Astrocyte (in vitro differentiated cells and primary cell): Measurements from ENCODE around the gene NGFR. TPM values are rescaled to one million over a fixed set of nuclear protein-coding genes. Genes with fewer than 3 reads are reported as not detected.
"Not testable (repeated sequence)": the region's sequence is repeated elsewhere in the genome, so short reads cannot be mapped to it uniquely, and the experiment has no call there.

Experiments used
- DNase-seq: peaks from one replicate; pipeline ENCODE4 v3.0.0-alpha.2; 2010; ENCODE audit warnings: low read depth
- FAIRE-seq: peaks from 2 replicates; lab custom pipeline; 2011; peaks lifted over from hg19 to GRCh38; lab: Jason Lieb, UNC
- H2AFZ ChIP-seq: 2 replicates; pipeline ENCODE4 v1.6.0; 2012; ENCODE audit warnings: low read depth, low read length, inconsistent platforms
- H3K27ac ChIP-seq: 2 replicates; pipeline ENCODE4 v1.5.1; 2011; ENCODE audit warnings: low read depth, low read length, inconsistent platforms
- H3K27me3 ChIP-seq: 2 replicates; pipeline ENCODE4 v1.6.0; 2011; ENCODE audit warnings: low read length, inconsistent platforms; ENCODE audit not compliant: insufficient read depth
- H3K36me3 ChIP-seq: 2 replicates; pipeline ENCODE4 v1.5.1; 2011; ENCODE audit warnings: low read length, inconsistent platforms; ENCODE audit not compliant: insufficient read depth
- H3K4me1 ChIP-seq: 2 replicates; pipeline ENCODE4 v1.5.1; 2011; ENCODE audit warnings: low read length, inconsistent platforms; ENCODE audit not compliant: insufficient read depth
- H3K4me2 ChIP-seq: 2 replicates; pipeline ENCODE4 v1.6.0; 2012; ENCODE audit warnings: low read length, inconsistent platforms
- H3K4me3 ChIP-seq: 2 replicates; pipeline ENCODE4 v1.5.1; 2011; ENCODE audit warnings: low read depth, mild to moderate bottlenecking, low read length, inconsistent platforms; ENCODE audit not compliant: insufficient read depth
- H3K79me2 ChIP-seq: 2 replicates; pipeline ENCODE4 v1.6.0; 2012; ENCODE audit warnings: mild to moderate bottlenecking, low read length, inconsistent platforms; ENCODE audit not compliant: insufficient read depth
- H3K9ac ChIP-seq: 2 replicates; pipeline ENCODE4 v1.6.0; 2012; ENCODE audit warnings: mild to moderate bottlenecking, low read length, inconsistent platforms
- H3K9me3 ChIP-seq: 2 replicates; pipeline ENCODE4 v1.5.1; 2012; ENCODE audit warnings: low read depth, mild to moderate bottlenecking, low read length, inconsistent platforms; ENCODE audit not compliant: insufficient read depth
- H4K20me1 ChIP-seq: 2 replicates; pipeline ENCODE4 v1.6.0; 2012; ENCODE audit warnings: low read length, inconsistent platforms; ENCODE audit not compliant: insufficient read depth
- H3K27ac Mint-ChIP-seq: one replicate; pipeline ENCODE4 v1.8.0; 2021; ENCODE audit warnings: mild to moderate bottlenecking, mixed read lengths; ENCODE audit not compliant: unreplicated experiment
- H3K27me3 Mint-ChIP-seq: one replicate; pipeline ENCODE4 v1.8.0; 2021; ENCODE audit warnings: low read depth, mixed read lengths; ENCODE audit not compliant: unreplicated experiment
- H3K36me3 Mint-ChIP-seq: one replicate; pipeline ENCODE4 v1.8.0; 2021; ENCODE audit warnings: low read depth, mixed read lengths; ENCODE audit not compliant: unreplicated experiment
- H3K4me1 Mint-ChIP-seq: one replicate; pipeline ENCODE4 v1.8.0; 2021; ENCODE audit warnings: low read depth, mixed read lengths; ENCODE audit not compliant: unreplicated experiment
- H3K4me3 Mint-ChIP-seq: one replicate; pipeline ENCODE4 v1.8.0; 2021; ENCODE audit warnings: mild to moderate bottlenecking, moderate library complexity, mixed read lengths; ENCODE audit not compliant: unreplicated experiment
- H3K9me3 Mint-ChIP-seq: one replicate; pipeline ENCODE4 v1.8.0; 2021; ENCODE audit warnings: mild to moderate bottlenecking, mixed read lengths; ENCODE audit not compliant: unreplicated experiment
- EZH2 ChIP-seq: IDR thresholded peaks from 2 replicates; pipeline ENCODE4 v1.6.1; 2012; ENCODE audit warnings: mild to moderate bottlenecking, low read length, inconsistent platforms; ENCODE audit not compliant: insufficient read depth
- total RNA-seq: library from RNA; stranded (reverse); gene quantifications from 2 replicates; pipeline ENCODE4 v1.2.1, GENCODE V29; 2021
- TF ChIP-seq, protein P1 (sequence below): IDR thresholded peaks from 2 replicates; pipeline ENCODE4 v1.5.1; 2011; ENCODE audit warnings: low read depth, mild to moderate bottlenecking, inconsistent platforms, low read length, moderate library complexity; ENCODE audit not compliant: insufficient read depth

The NGFR gene
- total RNA-seq, 1 donor from 2014 or later: 0.64 TPM

DNA sequence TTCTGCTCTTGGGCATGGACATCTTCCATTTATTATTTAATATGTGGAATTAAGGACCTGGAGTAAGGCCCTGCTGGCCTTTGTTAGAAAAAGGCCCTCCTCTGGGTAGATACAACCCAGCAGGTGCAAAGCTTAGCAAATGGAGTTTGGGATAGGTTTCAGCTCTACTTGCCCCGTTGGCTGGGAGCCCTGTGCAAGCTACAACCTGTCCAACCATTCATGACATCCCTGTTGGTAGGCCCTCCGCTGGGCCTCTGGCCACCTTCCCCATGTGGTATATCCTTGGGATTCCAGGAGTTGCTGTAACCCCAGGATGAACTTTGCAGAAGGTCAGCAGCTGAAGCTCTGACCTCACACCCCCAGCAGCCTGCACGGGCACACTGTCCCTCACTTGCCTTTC lies 6.4 kb downstream of the NGFR start:
- Histone ChIP-seq H3K36me3 (no peaks in the 10 kb centered on the region), H3K27ac (no peak overlapping the region), H2AFZ (no peak overlapping the region), H3K9me3 (no peaks in the 10 kb centered on the region), H3K4me3 (no peak overlapping the region), H3K9ac (no peak overlapping the region), H3K27me3 (peaks cover 73% of the 10 kb centered on the region), H3K79me2 (no peaks in the 10 kb centered on the region), H3K4me1 (peaks cover 5% of the 10 kb centered on the region), H4K20me1 (peaks cover 8% of the 10 kb centered on the region), H3K4me2 (no peak overlapping the region)
- DNase-seq (no peak), FAIRE-seq (no peak)
- H3K4me1 Mint-ChIP-seq: no peaks in the 10 kb centered on the region
- H3K27ac Mint-ChIP-seq: no peak overlapping the region
- no peak overlapping the region for H3K4me3 Mint-ChIP-seq
- no peak for TF ChIP-seq EZH2
- TF ChIP-seq, protein P1, sequence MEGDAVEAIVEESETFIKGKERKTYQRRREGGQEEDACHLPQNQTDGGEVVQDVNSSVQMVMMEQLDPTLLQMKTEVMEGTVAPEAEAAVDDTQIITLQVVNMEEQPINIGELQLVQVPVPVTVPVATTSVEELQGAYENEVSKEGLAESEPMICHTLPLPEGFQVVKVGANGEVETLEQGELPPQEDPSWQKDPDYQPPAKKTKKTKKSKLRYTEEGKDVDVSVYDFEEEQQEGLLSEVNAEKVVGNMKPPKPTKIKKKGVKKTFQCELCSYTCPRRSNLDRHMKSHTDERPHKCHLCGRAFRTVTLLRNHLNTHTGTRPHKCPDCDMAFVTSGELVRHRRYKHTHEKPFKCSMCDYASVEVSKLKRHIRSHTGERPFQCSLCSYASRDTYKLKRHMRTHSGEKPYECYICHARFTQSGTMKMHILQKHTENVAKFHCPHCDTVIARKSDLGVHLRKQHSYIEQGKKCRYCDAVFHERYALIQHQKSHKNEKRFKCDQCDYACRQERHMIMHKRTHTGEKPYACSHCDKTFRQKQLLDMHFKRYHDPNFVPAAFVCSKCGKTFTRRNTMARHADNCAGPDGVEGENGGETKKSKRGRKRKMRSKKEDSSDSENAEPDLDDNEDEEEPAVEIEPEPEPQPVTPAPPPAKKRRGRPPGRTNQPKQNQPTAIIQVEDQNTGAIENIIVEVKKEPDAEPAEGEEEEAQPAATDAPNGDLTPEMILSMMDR: no peak
- H3K36me3 Mint-ChIP-seq: no peaks in the 10 kb centered on the region
- no peaks in the 10 kb centered on the region for H3K9me3 Mint-ChIP-seq
- H3K27me3 Mint-ChIP-seq: peaks cover 77% of the 10 kb centered on the region

DNA sequence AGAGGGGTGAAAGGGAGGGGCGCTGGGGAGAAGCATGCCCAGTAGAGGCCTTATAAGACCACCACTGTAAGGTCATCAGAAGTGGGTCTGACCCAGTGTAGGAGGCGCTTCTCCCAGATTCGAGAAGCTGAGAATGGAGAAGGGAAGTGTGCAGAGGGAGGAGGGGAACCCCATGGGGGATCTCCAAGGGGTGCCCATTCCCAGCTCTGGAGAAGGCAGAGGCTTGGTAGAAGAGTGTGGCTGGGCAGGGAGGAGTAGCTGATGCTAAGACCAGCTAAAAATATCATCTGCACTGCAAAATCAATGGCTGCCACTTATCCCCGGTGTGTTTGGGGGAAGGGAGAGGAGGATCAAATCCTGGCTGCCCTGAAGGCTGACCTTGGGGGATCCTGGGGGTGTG lies 7.2 kb downstream of the NGFR start:
- no peak overlapping the region for H2AFZ ChIP-seq
- no peaks in the 10 kb centered on the region for H3K9me3 Mint-ChIP-seq
- no peak overlapping the region for H3K27ac ChIP-seq
- H4K20me1 ChIP-seq: peaks cover 4% of the 10 kb centered on the region
- H3K9ac ChIP-seq: no peak overlapping the region
- no peak for DNase-seq
- no peak overlapping the region for H3K27ac Mint-ChIP-seq
- no peak overlapping the region for H3K4me3 ChIP-seq
- H3K79me2 ChIP-seq: no peaks in the 10 kb centered on the region
- H3K27me3 ChIP-seq: peaks cover 72% of the 10 kb centered on the region
- H3K27me3 Mint-ChIP-seq: peaks cover 80% of the 10 kb centered on the region
- H3K4me2 ChIP-seq: no peak overlapping the region
- TF ChIP-seq, protein P1: no peak
- no peak for TF ChIP-seq EZH2
- H3K4me1 ChIP-seq: no peaks in the 10 kb centered on the region
- no peak overlapping the region for H3K4me3 Mint-ChIP-seq
- H3K36me3 Mint-ChIP-seq: no peaks in the 10 kb centered on the region
- no peaks in the 10 kb centered on the region for H3K36me3 ChIP-seq
- H3K4me1 Mint-ChIP-seq: no peaks in the 10 kb centered on the region
- H3K9me3 ChIP-seq: no peaks in the 10 kb centered on the region
- FAIRE-seq: no peak

DNA sequence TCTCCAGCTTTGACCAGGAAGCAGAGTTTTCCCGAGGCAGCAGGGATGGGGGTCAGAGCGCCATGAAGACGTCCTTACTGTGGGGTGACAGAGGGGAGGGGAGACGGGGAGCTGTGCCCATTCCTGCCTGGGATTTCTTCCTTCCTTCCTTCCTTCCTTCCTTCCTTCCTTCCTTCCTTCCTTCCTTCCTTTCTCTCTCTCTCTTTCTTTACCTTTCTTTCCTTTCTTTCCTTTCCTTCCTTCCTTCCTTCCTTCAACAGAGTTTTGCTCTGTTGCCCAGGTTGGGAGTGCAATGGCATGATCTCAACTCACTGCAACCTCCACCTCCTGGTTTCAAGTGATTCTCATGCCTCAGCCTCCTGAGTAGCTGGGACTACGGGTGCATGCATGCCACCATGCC lies 7.6 kb downstream of the NGFR start:
- not testable (repeated sequence) for H3K4me1 ChIP-seq, FAIRE-seq, H3K4me1 Mint-ChIP-seq, H4K20me1 ChIP-seq, H3K27ac ChIP-seq, H3K36me3 Mint-ChIP-seq, H2AFZ ChIP-seq, DNase-seq, H3K27ac Mint-ChIP-seq, H3K9me3 ChIP-seq, H3K9ac ChIP-seq, H3K36me3 ChIP-seq, H3K9me3 Mint-ChIP-seq, H3K79me2 ChIP-seq, H3K4me2 ChIP-seq, H3K4me3 Mint-ChIP-seq, H3K4me3 ChIP-seq
- peaks cover 81% of the 10 kb centered on the region for H3K27me3 Mint-ChIP-seq
- peaks cover 72% of the 10 kb centered on the region for H3K27me3 ChIP-seq
